ENCODE measurements around the gene MAN2A1. TPM values are rescaled to one million over a fixed set of nuclear protein-coding genes. Genes with fewer than 3 reads are reported as not detected.

MAN2A1 gene
- total and polyA plus RNA-seq, 2 experiments from 2014 or later, result 4.4 to 8.6 TPM

DNA sequence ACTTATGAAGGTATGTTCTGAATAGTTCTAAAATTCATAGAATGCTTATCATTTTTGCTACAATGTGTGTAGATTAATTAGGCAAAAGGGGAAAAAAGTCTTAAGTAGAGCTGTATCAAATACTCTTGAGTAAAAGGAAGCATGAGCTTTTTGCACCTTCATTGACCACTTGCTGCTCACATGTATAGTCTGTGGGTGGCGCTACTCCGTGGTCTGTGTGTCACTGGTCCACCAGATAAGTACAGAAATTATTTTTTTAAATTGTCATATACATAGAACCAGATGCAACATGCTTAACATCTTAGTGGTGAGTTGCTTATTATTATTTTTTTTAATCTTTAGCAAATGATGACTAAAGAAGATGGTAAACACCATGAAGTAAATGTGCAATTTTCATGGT, 130.2 kb downstream of the MAN2A1 start:
- DNase-seq (ENCODE audit: low read depth in 1 of 2, low spot score in 1 of 2), result no peak
- no peaks in the 10 kb centered on the region for H3K27me3 ChIP-seq
- no peak for TF ChIP-seq CTCF (IDR thresholded peaks at IDR 0.05; ENCODE audit: low read depth, low read length)
- H3K9me3 ChIP-seq (ENCODE audit: low read depth), result no peaks in the 10 kb centered on the region
- H3K4me3 ChIP-seq, result no peak overlapping the region
- no peaks in the 10 kb centered on the region for H3K4me1 ChIP-seq (ENCODE audit: low read depth)
- H3K27ac ChIP-seq, result no peak overlapping the region
- H3K36me3 ChIP-seq, result no peaks in the 10 kb centered on the region

GRCh38 chr5:109823597-109823996, 133.9 kb downstream of the MAN2A1 start:
- Histone ChIP-seq H3K4me3 (no peak overlapping the region), H3K27ac (no peak overlapping the region), H3K9me3 (ENCODE audit: low read depth) (no peaks in the 10 kb centered on the region), H3K27me3 (no peaks in the 10 kb centered on the region), H3K4me1 (ENCODE audit: low read depth) (no peaks in the 10 kb centered on the region), H3K36me3 (no peaks in the 10 kb centered on the region)
- DNase-seq (ENCODE audit: low read depth in 1 of 2, low spot score in 1 of 2), result peak in 1 of 2 donors; percentile 23
- no peak for TF ChIP-seq CTCF (IDR thresholded peaks at IDR 0.05; ENCODE audit: low read depth, low read length)

DNA sequence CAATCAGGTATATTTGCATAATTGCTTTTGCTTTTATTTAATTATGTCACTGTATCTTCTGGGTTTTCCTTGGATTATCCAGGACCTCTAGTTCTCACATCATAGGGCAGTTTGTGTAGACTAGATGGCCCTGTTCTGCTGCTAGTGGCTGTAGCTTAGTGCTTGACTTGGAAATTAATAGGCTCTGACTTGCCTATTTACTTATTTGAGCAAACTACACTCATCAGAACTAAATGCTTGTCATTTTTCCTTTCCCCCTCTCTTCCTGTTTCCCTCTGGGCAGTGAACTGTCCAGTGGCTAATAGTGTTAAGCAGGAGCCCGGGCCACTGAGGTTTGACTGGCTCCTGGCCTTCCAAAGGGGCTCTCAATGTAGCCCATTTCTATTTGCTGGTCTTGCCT, 135.7 kb downstream of the MAN2A1 start:
- peak in 1 of 2 donors; percentile 9 for DNase-seq (ENCODE audit: low read depth in 1 of 2, low spot score in 1 of 2)

GRCh38 chr5:109826426-109826825, 136.7 kb downstream of the MAN2A1 start:
- Histone ChIP-seq H3K27me3 (no peaks in the 10 kb centered on the region), H3K36me3 (no peaks in the 10 kb centered on the region), H3K4me3 (no peak overlapping the region), H3K4me1 (ENCODE audit: low read depth) (no peaks in the 10 kb centered on the region), H3K27ac (no peak overlapping the region), H3K9me3 (ENCODE audit: low read depth) (no peaks in the 10 kb centered on the region)
- no peak for TF ChIP-seq CTCF (IDR thresholded peaks at IDR 0.05; ENCODE audit: low read depth, low read length)
- DNase-seq (ENCODE audit: low read depth in 1 of 2, low spot score in 1 of 2), result no peak

More for the DNA sequence above, 135.7 kb downstream of the MAN2A1 start:
- Histone ChIP-seq H3K27me3 (no peaks in the 10 kb centered on the region), H3K4me1 (ENCODE audit: low read depth) (no peaks in the 10 kb centered on the region), H3K27ac (no peak overlapping the region), H3K36me3 (no peaks in the 10 kb centered on the region), H3K4me3 (no peak overlapping the region), H3K9me3 (ENCODE audit: low read depth) (no peaks in the 10 kb centered on the region)
- no peak for TF ChIP-seq CTCF (IDR thresholded peaks at IDR 0.05; ENCODE audit: low read depth, low read length)

GRCh38 chr5:109829331-109829730, 139.6 kb downstream of the MAN2A1 start:
- Histone ChIP-seq H3K27me3 (no peaks in the 10 kb centered on the region), H3K36me3 (no peaks in the 10 kb centered on the region), H3K4me1 (ENCODE audit: low read depth) (no peaks in the 10 kb centered on the region), H3K4me3 (no peak overlapping the region), H3K27ac (no peak overlapping the region), H3K9me3 (ENCODE audit: low read depth) (no peaks in the 10 kb centered on the region)
- no peak for TF ChIP-seq CTCF (IDR thresholded peaks at IDR 0.05; ENCODE audit: low read depth, low read length)
- DNase-seq (ENCODE audit: low read depth in 1 of 2, low spot score in 1 of 2), result no peak
